ENCODE data around the gene CFAP65.

The CFAP65 gene

GRCh38 chr2:219041252-219041651, at the start of gene CFAP65:
CFAP65 (minus strand) TSS chr2:219041516; CDS start chr2:219039048, 2,468 bp downstream.
- peak within 1 kb of the TSS; percentile 49 for H3K4me3 ChIP-seq (ENCODE audit: low read length)
- peak; percentile 68 for DNase-seq (ENCODE audit: low read depth)
- TF ChIP-seq CTCF (IDR thresholded peaks at IDR 0.05; ENCODE audit: insufficient read depth, low read depth, low read length, missing control alignments): no peak

GRCh38 chr2:219090436-219091299, 49.4 kb upstream of the CFAP65 start:
- DNase-seq (ENCODE audit: low read depth): no peak
- no peak for TF ChIP-seq CTCF (IDR thresholded peaks at IDR 0.05; ENCODE audit: insufficient read depth, low read depth, low read length, missing control alignments)
- no peak overlapping the region for H3K4me3 ChIP-seq (ENCODE audit: low read length)

- no peak for DNase-seq (ENCODE audit: low read depth)
- no peak overlapping the region for H3K4me3 ChIP-seq (ENCODE audit: low read length)
- TF ChIP-seq CTCF (IDR thresholded peaks at IDR 0.05; ENCODE audit: insufficient read depth, low read depth, low read length, missing control alignments): no peak
These were observed 48.0 kb upstream of the CFAP65 start for GRCh38 chr2:219089330-219089729.

- DNase-seq (ENCODE audit: low read depth): no peak
- H3K4me3 ChIP-seq (ENCODE audit: low read length): no peak overlapping the region
- TF ChIP-seq CTCF (IDR thresholded peaks at IDR 0.05; ENCODE audit: insufficient read depth, low read depth, low read length, missing control alignments): no peak
These were observed 46.5 kb upstream of the CFAP65 start for GRCh38 chr2:219087848-219088247.

- H3K4me3 ChIP-seq (ENCODE audit: low read length): no peak overlapping the region
- no peak for TF ChIP-seq CTCF (IDR thresholded peaks at IDR 0.05; ENCODE audit: insufficient read depth, low read depth, low read length, missing control alignments)
- DNase-seq (ENCODE audit: low read depth): no peak
These were observed 46.0 kb upstream of the CFAP65 start for GRCh38 chr2:219087361-219087760.

GRCh38 chr2:219086196-219086595, 44.9 kb upstream of the CFAP65 start:
- no peak for DNase-seq (ENCODE audit: low read depth)
- TF ChIP-seq CTCF (IDR thresholded peaks at IDR 0.05; ENCODE audit: insufficient read depth, low read depth, low read length, missing control alignments): no peak

GRCh38 chr2:219084791-219085190, 43.5 kb upstream of the CFAP65 start:
- no peak for DNase-seq (ENCODE audit: low read depth)
- H3K4me3 ChIP-seq (ENCODE audit: low read length): no peak overlapping the region
- no peak for TF ChIP-seq CTCF (IDR thresholded peaks at IDR 0.05; ENCODE audit: insufficient read depth, low read depth, low read length, missing control alignments)

More at GRCh38 chr2:219086196-219086595, 44.9 kb upstream of the CFAP65 start:
- H3K4me3 ChIP-seq (ENCODE audit: low read length): no peak overlapping the region
